Calu3 (cell line): ENCODE measurements around the gene MARK3. TPM values are rescaled to one million over a fixed set of nuclear protein-coding genes. Genes with fewer than 3 reads are reported as not detected.
A peak's percentile ranks its signal among the peaks of the same experiment; 100 is the strongest.

Experiments
- BruUV-seq: library from RNA; stranded (reverse); fragments of 400-500 nt; replicated peaks from 2 replicates; lab custom pipeline; 2021; lab: Mats Ljungman, UMichigan
- CTCF ChIA-PET: fragments of 300-600 bp; sonication (Branson Sonifier 250); formaldehyde crosslinking; loops from one replicate; lab custom pipeline; 2022; ENCODE audit warnings: antibody characterized with exemption; lab: Charles Lee
- DNase-seq: peaks from one replicate; pipeline ENCODE4 v3.0.0; 2022
- H3K27ac Mint-ChIP-seq: one replicate; pipeline ENCODE4 v1.8.0; 2022; ENCODE audit warnings: mixed read lengths; ENCODE audit not compliant: unreplicated experiment
- H3K27me3 Mint-ChIP-seq: one replicate; pipeline ENCODE4 v1.8.0; 2022; ENCODE audit warnings: mixed read lengths; ENCODE audit not compliant: unreplicated experiment
- H3K36me3 Mint-ChIP-seq: one replicate; pipeline ENCODE4 v1.8.0; 2022; ENCODE audit warnings: mild to moderate bottlenecking, moderate library complexity, mixed read lengths; ENCODE audit not compliant: insufficient read depth, unreplicated experiment
- H3K4me1 Mint-ChIP-seq: one replicate; pipeline ENCODE4 v1.8.0; 2022; ENCODE audit warnings: mild to moderate bottlenecking, low read depth, mixed read lengths; ENCODE audit not compliant: unreplicated experiment
- H3K4me3 Mint-ChIP-seq: one replicate; pipeline ENCODE4 v1.8.0; 2022; ENCODE audit warnings: mild to moderate bottlenecking, low read depth, moderate library complexity, mixed read lengths; ENCODE audit not compliant: unreplicated experiment
- H3K9me3 Mint-ChIP-seq: one replicate; pipeline ENCODE4 v1.8.0; 2022; ENCODE audit warnings: low read depth, mixed read lengths; ENCODE audit not compliant: unreplicated experiment
- CTCF ChIP-seq: fragments of 200-600 bp; IDR thresholded peaks from one replicate; pipeline ENCODE4 v1.8.0; 2022; ENCODE audit warnings: antibody characterized with exemption; ENCODE audit not compliant: unreplicated experiment
- intact Hi-C: fragments of 100-400 bp; cut with micrococcal nuclease; formaldehyde crosslinking; loops from one replicate; pipeline ENCODE4 v1.10.0; 2022; ENCODE audit not compliant: unreplicated experiment
- total RNA-seq: library from RNA; stranded (reverse); gene quantifications from 2 replicates; pipeline ENCODE4 v1.2.3, GENCODE V29; 2022

MARK3 gene
- total RNA-seq, 1 experiment from 2014 or later: 76.0 TPM

- BruUV-seq: no TSS peak
- Mint-ChIP-seq H3K4me1 (no peaks in the 10 kb centered on the region), H3K27me3 (no peaks in the 10 kb centered on the region), H3K27ac (peak overlapping the region; percentile 85), H3K9me3 (no peaks in the 10 kb centered on the region), H3K4me3 (peak overlapping the region; percentile 56), H3K36me3 (peaks cover 28% of the 10 kb centered on the region)
- no peak for DNase-seq
- intact Hi-C loops: no loop called here
- CTCF ChIA-PET: interaction anchor here (0.6 to 1.7 kb wide), 5 partner anchors 12 to 22 kb away, joined by 4 to 10 read pairs (median 5); partner anchors contain the start of genes CKB and TRMT61A
- no peak for TF ChIP-seq CTCF
These were observed 155.8 kb downstream of the MARK3 start for GRCh38 chr14:103540821-103541708.

GRCh38 chr14:103541709-103542604 is 156.7 kb downstream of the MARK3 start:
- intact Hi-C loops: no loop called here
- H3K27ac Mint-ChIP-seq: peak overlapping the region; percentile 50
- H3K4me1 Mint-ChIP-seq: no peaks in the 10 kb centered on the region
- no peak overlapping the region for H3K4me3 Mint-ChIP-seq
- no peaks in the 10 kb centered on the region for H3K27me3 Mint-ChIP-seq
- H3K9me3 Mint-ChIP-seq: no peaks in the 10 kb centered on the region
- CTCF ChIA-PET: interaction anchor here (1.5 kb wide), 1 partner anchor 23 kb away, joined by 4 read pairs; no protein-coding TSS in a partner anchor
- no TSS peak for BruUV-seq
- H3K36me3 Mint-ChIP-seq: peaks cover 28% of the 10 kb centered on the region
- DNase-seq: no peak
- TF ChIP-seq CTCF: no peak

- no peak for TF ChIP-seq CTCF
- intact Hi-C loops: no loop called here
- peak; percentile 50 for DNase-seq
- H3K27me3 Mint-ChIP-seq: no peaks in the 10 kb centered on the region
- H3K27ac Mint-ChIP-seq: no peak overlapping the region
- H3K4me3 Mint-ChIP-seq: no peak overlapping the region
- H3K9me3 Mint-ChIP-seq: no peaks in the 10 kb centered on the region
- no peaks in the 10 kb centered on the region for H3K4me1 Mint-ChIP-seq
- CTCF ChIA-PET: interaction anchor here (0.5 kb wide), 1 partner anchor 14 kb away, joined by 4 read pairs; the partner anchor contains the start of gene TRMT61A
- no TSS peak for BruUV-seq
- peaks cover 27% of the 10 kb centered on the region for H3K36me3 Mint-ChIP-seq
These were observed 157.4 kb downstream of the MARK3 start for GRCh38 chr14:103542605-103543088.

- Mint-ChIP-seq H3K4me1 (no peaks in the 10 kb centered on the region), H3K4me3 (no peak overlapping the region), H3K36me3 (peaks cover 22% of the 10 kb centered on the region), H3K27me3 (no peaks in the 10 kb centered on the region), H3K9me3 (no peaks in the 10 kb centered on the region), H3K27ac (no peak overlapping the region)
- no TSS peak for BruUV-seq
- CTCF ChIA-PET: interaction anchor here (0.5 kb wide), 1 partner anchor 14 kb away, joined by 4 read pairs; the partner anchor contains the start of gene TRMT61A
- no peak for DNase-seq
- intact Hi-C loops: no loop called here
- TF ChIP-seq CTCF: no peak
These were observed 157.9 kb downstream of the MARK3 start for GRCh38 chr14:103543140-103543539.
